NCI-H1436 (cell line): ENCODE data around the gene P4HA1.

Source experiments
- DNase-seq: peaks from one replicate; lab custom pipeline; 2025; lab: John Stamatoyannopoulos, UW

Gene P4HA1

DNA sequence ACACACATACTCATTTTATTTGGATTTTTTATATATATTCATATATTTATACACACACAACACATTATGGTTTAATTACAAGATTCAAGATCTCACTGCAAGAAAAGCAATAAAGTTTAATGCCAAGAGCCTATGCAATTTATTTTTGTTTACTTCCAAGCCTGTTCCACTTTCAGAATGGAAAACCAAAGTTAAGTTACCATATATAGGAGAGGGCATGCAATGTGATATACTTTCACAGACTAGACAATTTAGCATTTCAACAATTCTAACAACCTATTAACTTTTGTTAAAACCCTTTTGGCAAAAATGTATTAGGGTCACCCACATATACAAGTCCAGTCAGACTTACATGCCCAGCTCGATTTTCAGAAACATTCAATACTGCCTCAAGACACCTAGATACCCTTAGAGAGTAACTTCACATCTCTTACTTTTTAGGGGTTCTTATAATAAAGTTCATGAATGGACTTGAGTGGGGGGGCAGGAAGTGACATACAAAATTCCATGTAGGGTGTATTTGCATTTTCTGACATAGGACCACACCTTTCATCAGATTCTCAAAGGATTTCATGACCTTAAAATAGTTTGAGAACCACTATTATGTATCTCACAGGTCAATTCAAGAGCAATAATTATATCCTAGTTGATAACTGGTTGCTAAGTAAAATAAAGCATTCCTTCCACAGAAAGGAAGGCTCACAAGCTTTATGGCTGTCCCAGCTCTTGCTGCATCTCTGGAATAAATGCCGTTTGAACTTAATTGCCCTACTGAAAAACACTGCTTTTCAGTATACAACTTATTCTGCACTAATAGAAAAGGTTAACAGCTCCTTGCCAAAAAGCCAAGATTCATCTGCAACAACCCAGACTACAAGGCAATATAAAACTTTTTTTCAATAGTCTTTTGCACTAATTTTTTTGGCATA is 2.5 kb downstream of the P4HA1 start:
- no peak for DNase-seq

DNA sequence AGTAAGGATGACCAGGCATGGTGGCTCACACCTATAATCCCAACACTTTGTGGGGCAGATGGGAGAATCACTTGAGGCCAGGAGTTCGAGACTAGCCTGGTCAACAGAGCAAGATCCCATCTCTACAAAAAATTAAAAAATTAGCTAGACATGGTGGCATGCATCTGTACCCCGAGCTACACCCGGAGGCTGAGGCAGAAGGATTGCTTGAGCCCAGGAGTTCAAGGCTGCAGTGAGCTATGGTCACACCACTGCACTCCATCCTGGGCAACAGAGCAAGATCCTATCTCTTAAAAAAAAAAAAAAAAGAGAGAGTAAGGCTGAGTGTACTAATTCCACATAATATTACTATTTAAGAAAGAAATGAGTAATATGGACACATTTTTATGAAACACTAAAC is 3.8 kb downstream of the P4HA1 start:
- DNase-seq: no peak

- no peak for DNase-seq
Measured at GRCh38 chr10:73088304-73088703, 8.4 kb downstream of the P4HA1 start.

GRCh38 chr10:73086816-73087215 is 9.8 kb downstream of the P4HA1 start:
- DNase-seq: no peak

GRCh38 chr10:73084209-73084608 is 12.5 kb downstream of the P4HA1 start:
- DNase-seq: no peak

GRCh38 chr10:73083221-73083620 is 13.4 kb downstream of the P4HA1 start:
- DNase-seq: no peak

- no peak for DNase-seq
Measured at GRCh38 chr10:73079779-73080541, 16.7 kb downstream of the P4HA1 start.

GRCh38 chr10:73076360-73077183 is 20.1 kb downstream of the P4HA1 start:
- no peak for DNase-seq

- DNase-seq: no peak
Measured at GRCh38 chr10:73075829-73076228, 20.8 kb downstream of the P4HA1 start.

GRCh38 chr10:73073627-73074026 is 23.0 kb downstream of the P4HA1 start:
- DNase-seq: no peak

GRCh38 chr10:73065441-73065840 is 31.2 kb downstream of the P4HA1 start:
- DNase-seq: no peak

DNA sequence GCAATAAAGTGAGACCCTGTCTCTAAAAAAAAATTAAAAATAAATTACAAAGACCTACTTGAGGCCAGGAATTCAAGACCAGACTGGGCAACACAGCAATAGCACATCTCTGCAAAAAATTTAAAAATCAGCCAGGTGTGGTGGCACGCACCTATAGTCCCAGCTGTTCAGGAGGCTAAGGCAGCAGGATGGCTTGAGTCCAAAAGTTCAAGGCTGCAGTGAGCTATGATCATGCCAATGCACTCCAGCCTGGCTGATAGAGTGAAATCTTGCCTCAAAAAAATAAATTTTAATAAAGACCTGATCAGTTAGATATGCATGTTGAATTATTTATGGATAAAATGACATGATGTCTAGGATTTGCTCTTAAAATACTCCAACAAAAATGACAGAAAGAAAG is 34.9 kb downstream of the P4HA1 start:
- DNase-seq: no peak

- DNase-seq: peak; percentile 3
Measured at GRCh38 chr10:73060738-73061635, 35.7 kb downstream of the P4HA1 start.

GRCh38 chr10:73060173-73060572 is 36.5 kb downstream of the P4HA1 start:
- DNase-seq: no peak

- DNase-seq: no peak
Measured at GRCh38 chr10:73058057-73058591, 38.5 kb downstream of the P4HA1 start.

- no peak for DNase-seq
Measured at GRCh38 chr10:73054286-73054685, 42.4 kb downstream of the P4HA1 start.

- no peak for DNase-seq
Measured at GRCh38 chr10:73053275-73053674, 43.4 kb downstream of the P4HA1 start.

DNA sequence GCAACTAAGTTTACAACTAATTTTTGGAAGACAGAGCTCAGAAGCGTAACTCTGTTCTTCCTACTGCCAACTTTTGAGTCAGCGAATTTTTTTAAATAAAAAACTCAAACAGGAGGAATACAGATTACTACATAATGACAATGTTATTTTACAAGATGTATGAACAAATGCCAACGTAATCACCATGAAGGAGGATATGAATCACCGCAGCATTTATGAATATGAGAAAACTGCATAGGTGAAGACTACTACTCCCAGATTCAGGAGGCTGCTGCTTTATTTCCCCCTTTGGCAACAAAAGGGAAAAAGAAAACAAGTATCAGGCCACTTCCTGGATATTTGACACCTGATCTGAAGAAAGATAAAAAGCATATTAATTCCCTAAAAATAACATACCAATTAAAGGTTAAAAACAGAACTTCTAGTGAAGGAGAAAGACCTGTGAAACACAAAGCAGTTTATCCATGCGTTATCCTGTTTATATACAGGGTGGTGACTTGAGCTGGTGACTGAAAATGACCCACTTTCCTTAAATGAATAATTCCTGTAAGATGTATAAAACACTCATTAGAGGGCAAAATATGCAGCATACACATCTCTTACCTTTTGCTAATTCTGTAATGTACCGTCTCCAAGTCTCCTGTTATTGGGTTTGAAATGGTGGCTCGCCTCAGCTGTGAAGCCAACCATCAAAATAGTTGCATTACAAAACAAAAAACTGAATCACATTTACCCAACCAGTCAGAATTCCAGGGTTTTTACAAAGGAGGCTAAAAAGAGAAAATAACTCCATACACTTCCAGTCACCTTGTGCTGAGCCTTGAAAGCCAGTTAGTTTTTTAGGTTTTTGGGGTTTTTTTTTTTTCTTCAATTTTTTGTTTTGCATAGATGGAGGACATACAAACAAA is 52.0 kb downstream of the P4HA1 start:
- DNase-seq: no peak

DNA sequence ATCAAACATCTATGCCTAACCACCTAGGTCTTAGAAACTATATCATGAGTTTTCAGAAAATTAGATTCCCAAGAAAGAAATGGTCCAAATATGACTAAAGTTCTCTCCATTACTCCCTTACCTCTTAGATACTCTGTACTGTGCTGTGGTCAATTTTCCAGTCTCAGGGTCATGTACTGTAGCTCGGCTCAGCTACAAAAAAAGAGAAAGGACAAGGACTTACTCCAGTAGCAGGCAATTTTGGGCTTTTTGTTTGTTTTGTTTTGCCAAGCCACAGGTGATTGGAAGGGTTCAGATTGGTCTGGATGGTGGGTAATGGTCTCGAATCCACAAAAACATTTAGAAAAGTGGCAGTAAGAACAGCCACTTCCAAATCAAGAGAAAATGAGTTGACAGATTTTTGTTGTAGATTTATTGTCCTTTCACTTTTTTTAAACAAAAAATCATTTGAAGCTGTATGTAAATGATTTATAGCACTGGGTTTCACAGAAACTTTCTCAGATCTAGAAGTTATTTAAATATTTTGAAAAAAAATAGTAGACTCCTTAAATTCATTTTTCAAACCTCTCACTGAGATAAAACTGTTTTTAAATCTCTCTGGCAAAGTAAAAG is 52.8 kb downstream of the P4HA1 start:
- DNase-seq: no peak
